K562 (cell line): ENCODE data around the gene UBXN10. TPM values are rescaled to one million over a fixed set of nuclear protein-coding genes. Genes with fewer than 3 reads are reported as not detected.

Experiments
- ARHGAP35 ChIP-seq: fragments of 450-650 bp; IDR thresholded peaks from 2 replicates; pipeline ENCODE4 v1.6.1; 2018; ENCODE audit not compliant: partially characterized antibody
- ARID1B ChIP-seq: fragments of 450-650 bp; IDR thresholded peaks from 2 replicates; pipeline ENCODE4 v1.6.1; 2016; ENCODE audit warnings: antibody characterized with exemption, mild to moderate bottlenecking, inconsistent platforms
- ARNT ChIP-seq, 2 experiments: fragments of 450-650 bp; IDR thresholded peaks; 2 replicates each; pipeline ENCODE4 v1.6.1; 2016; ENCODE audit warnings: mild to moderate bottlenecking in 1 of 2
- CBX5 ChIP-seq: IDR thresholded peaks from 2 replicates; pipeline ENCODE4 v1.6.1; 2014; ENCODE audit warnings: low read depth, borderline replicate concordance
- CREM ChIP-seq: IDR thresholded peaks from 2 replicates; pipeline ENCODE4 v1.6.1; 2014; ENCODE audit warnings: antibody characterized with exemption, low read depth
- DACH1 ChIP-seq: fragments of 450-650 bp; IDR thresholded peaks from 2 replicates; pipeline ENCODE4 v1.6.1; 2018; ENCODE audit not compliant: partially characterized antibody
- E4F1 ChIP-seq: fragments of 250-450 bp; sonication (Bioruptor Pico); IDR thresholded peaks from 2 replicates; pipeline ENCODE4 v1.5.0; 2021; ENCODE audit warnings: mild to moderate bottlenecking, borderline replicate concordance
- EGR1 ChIP-seq: fragments of 450-650 bp; conservative IDR thresholded peaks from 2 replicates; pipeline ENCODE4 v1.6.1; 2017; ENCODE audit warnings: mild to moderate bottlenecking
- EP300 ChIP-seq: IDR thresholded peaks from 2 replicates; pipeline ENCODE4 v1.6.1; 2012; ENCODE audit warnings: low read length, improper control_type of control experiment
- FOXM1 ChIP-seq, 2 experiments: fragments of 450-650 bp in 1 of 2; sonication (generic) in 1 of 2; formaldehyde crosslinking in 1 of 2; IDR thresholded peaks; 2 replicates each; pipeline versions ENCODE4 v1.6.1 to v1.9.0; 2017 to 2022; ENCODE audit warnings: low read depth in 2 of 2, mild to moderate bottlenecking in 2 of 2, missing genetic modification reagents in 1 of 2, moderate library complexity in 1 of 2
- HDAC2 ChIP-seq: fragments of 450-650 bp; IDR thresholded peaks from 2 replicates; pipeline ENCODE4 v1.6.1; 2016; ENCODE audit warnings: mild to moderate bottlenecking
- KLF16 ChIP-seq: IDR thresholded peaks from 2 replicates; pipeline ENCODE4 v1.6.1; 2016; ENCODE audit warnings: antibody characterized with exemption
- MLLT1 ChIP-seq, 2 experiments: fragments of 450-650 bp; IDR thresholded peaks; 2 replicates each; pipeline ENCODE4 v1.6.1; 2016
- NFIC ChIP-seq: fragments of 450-650 bp; IDR thresholded peaks from 2 replicates; pipeline ENCODE4 v1.6.1; 2017; ENCODE audit warnings: mild to moderate bottlenecking, inconsistent platforms
- NR2C2 ChIP-seq, 2 experiments: fragments of 200-800 bp in 1 of 2; sonication (Bioruptor generic) in 1 of 2; sonication (generic) in 1 of 2; formaldehyde crosslinking in 1 of 2; IDR thresholded peaks; 2 replicates each; pipeline versions ENCODE4 v1.6.1 to v1.8.0; 2016 to 2022; ENCODE audit warnings: mild to moderate bottlenecking in 1 of 2, missing compliant biosample characterization in 1 of 2, missing genetic modification characterization in 1 of 2, missing genetic modification reagents in 1 of 2
- SMAD1 ChIP-seq: fragments of 150-350 bp; IDR thresholded peaks from 2 replicates; pipeline ENCODE4 v1.6.1; 2014; ENCODE audit warnings: low read length, low read depth; ENCODE audit not compliant: partially characterized antibody
- SMARCA4 ChIP-seq: fragments of 450-650 bp; IDR thresholded peaks from 2 replicates; pipeline ENCODE4 v1.6.1; 2016
- SOX6 ChIP-seq: fragments of 450-650 bp; IDR thresholded peaks from 2 replicates; pipeline ENCODE4 v1.6.1; 2014; ENCODE audit warnings: mild to moderate bottlenecking
- TEAD4 ChIP-seq, 2 experiments: sonication (generic) in 1 of 2; formaldehyde crosslinking in 1 of 2; IDR thresholded peaks; 2 replicates each; pipeline versions ENCODE4 v1.6.1 to v1.8.0; 2012 to 2022; ENCODE audit warnings: borderline replicate concordance in 1 of 2, inconsistent platforms in 1 of 2, low read length in 1 of 2, mild to moderate bottlenecking in 1 of 2, missing genetic modification reagents in 1 of 2
- TFAP4 ChIP-seq: sonication (generic); formaldehyde crosslinking; IDR thresholded peaks from 2 replicates; pipeline ENCODE4 v1.8.0; 2022; ENCODE audit warnings: missing genetic modification reagents, mild to moderate bottlenecking, moderate library complexity, borderline replicate concordance
- ZBTB9 ChIP-seq: fragments of 450-650 bp; formaldehyde crosslinking; IDR thresholded peaks from 2 replicates; pipeline ENCODE4 v1.4.0; 2020; ENCODE audit warnings: mild to moderate bottlenecking, moderate library complexity
- ZEB2 ChIP-seq: fragments of 450-650 bp; IDR thresholded peaks from 2 replicates; pipeline ENCODE4 v1.6.1; 2016
- ZFP30 ChIP-seq: fragments of 250-450 bp; sonication (Bioruptor Pico); IDR thresholded peaks from 2 replicates; pipeline ENCODE4 v1.8.0; 2022; ENCODE audit warnings: moderate library complexity, mild to moderate bottlenecking, inconsistent platforms, borderline replicate concordance
- ZNF444 ChIP-seq: fragments of 250-450 bp; sonication (Bioruptor Pico); IDR thresholded peaks from 2 replicates; pipeline ENCODE4 v1.4.0; 2020; ENCODE audit warnings: mild to moderate bottlenecking, moderate library complexity
- ZNF780A ChIP-seq: fragments of 250-450 bp; sonication (Bioruptor Pico); IDR thresholded peaks from 2 replicates; pipeline ENCODE4 v1.5.0; 2021; ENCODE audit warnings: mild to moderate bottlenecking
- polyA plus RNA-seq, 8 experiments: library from polyadenylated mRNA; depleted of rRNA in 4 of 8; stranded (reverse) in 5 of 8; unstranded in 3 of 8; fragments of >200 nt; fragmentation: Nextera tagmentation in 2 of 8; fragmentation: Illumina TruSeq in 1 of 8; extraction: Ambion mirVana in 2 of 8; extraction: Trizol in 1 of 8; gene quantifications; 2 replicates each; pipeline versions ENCODE4 v1.2.1 to v1.2.3, GENCODE V29; 2011 to 2014; ENCODE audit warnings: inconsistent platforms in 1 of 8, missing spikeins in 1 of 8
- total RNA-seq, 7 experiments: library from RNA; depleted of rRNA in 6 of 7; stranded (reverse); fragments of >200 nt in 6 of 7; fragmentation: Illumina TruSeq in 2 of 7; extraction: Trizol in 2 of 7; gene quantifications; 2 replicates each; pipeline versions ENCODE4 v1.2.1 to v1.2.3, GENCODE V29; 2011 to 2021; ENCODE audit warnings: low replicate concordance in 1 of 7

UBXN10 gene
- total and polyA plus RNA-seq, 9 of the 15 experiments (the other 6 are each of a cell fraction or from before 2014, with no cell fraction given): 10.7 to 17.7 (median 13.6) TPM

- TF ChIP-seq E4F1 (CRISPR knock-in tag): no peak
- peak; percentile 84 for TF ChIP-seq TEAD4 (IDR thresholded peaks at IDR 0.05; ENCODE audit: low read length)
- TF ChIP-seq TEAD4 (CRISPR knock-in tag; IDR thresholded peaks at IDR 0.05; ENCODE audit: borderline replicate concordance): no peak
- no peak for TF ChIP-seq SMAD1
- TF ChIP-seq TFAP4: peak; percentile 92
- peak; percentile 63; the same call in 1 of the 2 replicates for TF ChIP-seq NFIC
- peak; percentile 40; the same call in 1 of the 2 replicates for TF ChIP-seq EGR1
- peak; percentile 42 for TF ChIP-seq SOX6
- no peak for TF ChIP-seq ZNF444
- 0 out of 2 replicates have a peak, but pooled peaks have one; percentile 31 for TF ChIP-seq SMARCA4
- TF ChIP-seq CBX5: no peak
- TF ChIP-seq KLF16: peak; percentile 84
- peak; percentile 62 for TF ChIP-seq DACH1
- TF ChIP-seq ZBTB9: no peak
- no peak for TF ChIP-seq ZNF780A (CRISPR knock-in tag)
- no peak for TF ChIP-seq ZFP30 (CRISPR knock-in tag)
- peak; percentile 39; the same call in 1 of the 2 replicates for TF ChIP-seq EP300
- peak; percentile 72; the same call in 1 of the 2 replicates for TF ChIP-seq HDAC2
- peak in 1 of 2 experiments; percentile 25; a peak in 1 of 4 replicates for TF ChIP-seq MLLT1 (IDR thresholded peaks at IDR 0.05)
- TF ChIP-seq ARHGAP35: no peak
- peak; percentile 78 for TF ChIP-seq ZEB2
- TF ChIP-seq NR2C2 (CRISPR knock-in tag; IDR thresholded peaks at IDR 0.05): no peak
- no peak for TF ChIP-seq NR2C2 (tag; IDR thresholded peaks at IDR 0.05)
- TF ChIP-seq ARID1B: peak; percentile 74
- TF ChIP-seq FOXM1 (IDR thresholded peaks at IDR 0.05; ENCODE audit: low read depth): 0 out of 2 replicates have a peak, but pooled peaks have one; percentile 6
- TF ChIP-seq FOXM1 (CRISPR knock-in tag; IDR thresholded peaks at IDR 0.05; ENCODE audit: low read depth): no peak
- peak; percentile 73 for TF ChIP-seq CREM
- TF ChIP-seq ARNT (IDR thresholded peaks at IDR 0.05): 0 out of 4 replicates have a peak, but pooled peaks of 1 of the 2 experiments have one; percentile 34
Observed at GRCh38 chr1:20197329-20197791, 11.5 kb downstream of the UBXN10 start (continued).
